Embryonic facial prominence (tissue), 1 donor: ENCODE data around the gene IQCH.
"Not testable (repeated sequence)": the region's sequence is repeated elsewhere in the genome, so short reads cannot be mapped to it uniquely, and the experiment has no call there.

Experiments used
- DNase-seq: peaks from one replicate; pipeline ENCODE4 v3.0.0-alpha.2; 2016; ENCODE audit errors: extremely low spot score

IQCH gene

DNA sequence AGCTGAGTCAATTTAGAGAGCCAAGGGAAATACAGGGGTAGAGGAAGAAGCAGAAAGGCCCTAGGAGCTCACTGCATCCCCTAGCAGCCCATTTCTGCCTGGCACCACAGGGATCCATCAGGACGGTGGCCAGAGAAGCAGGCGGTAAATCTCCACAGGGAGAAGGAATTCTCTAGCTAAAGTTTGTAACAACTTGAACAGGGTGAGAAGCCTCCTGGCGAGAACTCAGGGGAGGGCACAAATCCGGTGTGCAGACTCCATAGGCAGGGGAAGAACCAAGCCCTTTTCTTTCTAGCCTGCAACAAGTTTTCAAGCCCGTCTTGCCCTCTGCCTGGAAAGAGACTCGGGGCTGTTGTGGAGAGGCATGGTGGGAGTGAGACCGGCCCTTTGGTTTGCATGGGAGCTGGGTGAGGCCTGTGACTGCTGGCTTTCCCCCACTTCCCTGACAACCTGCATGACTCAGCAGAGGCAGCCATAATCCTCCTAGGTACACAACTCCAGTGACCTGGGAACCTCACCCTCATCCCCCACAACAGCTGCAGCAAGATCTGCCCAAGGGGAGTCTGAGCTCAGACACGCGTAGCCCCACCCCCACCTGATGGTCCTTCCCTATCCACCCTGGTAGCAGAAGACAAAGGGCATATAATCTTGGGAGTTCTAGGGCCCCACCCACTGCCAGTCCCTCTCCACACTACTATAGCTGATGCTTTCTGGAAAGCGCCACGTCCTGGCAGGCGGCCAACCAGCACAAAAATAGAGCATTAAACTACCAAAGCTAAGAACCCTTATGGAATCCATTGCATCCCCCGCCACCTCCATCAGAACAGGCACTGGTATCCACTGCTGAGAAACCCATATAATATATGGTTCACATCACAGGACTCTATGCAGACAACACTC is 182.0 kb downstream of the IQCH start:
- DNase-seq, result not testable (repeated sequence)

DNA sequence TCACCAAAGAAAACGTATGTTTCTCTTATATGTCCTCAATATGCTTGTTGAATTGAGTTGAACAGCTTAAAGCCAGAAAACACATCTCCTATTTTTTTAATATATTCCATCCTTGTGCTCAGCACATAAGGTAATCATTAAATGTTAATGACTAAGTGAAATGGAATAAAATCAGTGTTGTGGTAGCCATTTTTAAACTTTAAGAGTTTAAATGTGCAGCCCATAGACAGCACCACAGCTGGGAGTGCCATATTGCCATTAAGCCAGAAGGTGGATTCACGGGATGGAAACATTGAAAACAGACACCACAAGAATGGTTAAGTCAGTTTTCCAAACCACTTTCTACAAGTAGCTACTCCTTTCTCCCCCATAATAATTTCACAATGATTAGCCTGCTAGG is 189.5 kb downstream of the IQCH start:
- DNase-seq, result no peak

GRCh38 chr15:67446449-67446848 is 191.9 kb downstream of the IQCH start:
- DNase-seq, result no peak

DNA sequence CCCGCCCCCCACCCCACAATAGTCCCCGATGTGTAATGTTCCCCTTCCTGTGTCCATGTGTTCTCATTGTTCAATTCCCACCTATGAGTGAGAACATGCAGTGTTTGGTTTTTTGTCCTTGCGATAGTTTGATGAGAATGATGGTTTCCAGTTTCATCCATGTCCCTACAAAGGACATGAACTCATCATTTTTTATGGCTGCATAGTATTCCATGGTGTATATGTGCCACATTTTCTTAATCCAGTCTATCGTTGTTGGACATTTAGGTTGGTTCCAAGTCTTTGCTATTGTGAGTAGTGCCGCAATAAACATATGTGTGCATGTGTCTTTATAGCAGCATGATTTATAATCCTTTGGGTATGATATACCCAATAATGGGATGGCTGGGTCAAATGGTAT is 193.8 kb downstream of the IQCH start:
- not testable (repeated sequence) for DNase-seq

GRCh38 chr15:67453703-67454102 is 199.1 kb downstream of the IQCH start:
- not testable (repeated sequence) for DNase-seq

DNA sequence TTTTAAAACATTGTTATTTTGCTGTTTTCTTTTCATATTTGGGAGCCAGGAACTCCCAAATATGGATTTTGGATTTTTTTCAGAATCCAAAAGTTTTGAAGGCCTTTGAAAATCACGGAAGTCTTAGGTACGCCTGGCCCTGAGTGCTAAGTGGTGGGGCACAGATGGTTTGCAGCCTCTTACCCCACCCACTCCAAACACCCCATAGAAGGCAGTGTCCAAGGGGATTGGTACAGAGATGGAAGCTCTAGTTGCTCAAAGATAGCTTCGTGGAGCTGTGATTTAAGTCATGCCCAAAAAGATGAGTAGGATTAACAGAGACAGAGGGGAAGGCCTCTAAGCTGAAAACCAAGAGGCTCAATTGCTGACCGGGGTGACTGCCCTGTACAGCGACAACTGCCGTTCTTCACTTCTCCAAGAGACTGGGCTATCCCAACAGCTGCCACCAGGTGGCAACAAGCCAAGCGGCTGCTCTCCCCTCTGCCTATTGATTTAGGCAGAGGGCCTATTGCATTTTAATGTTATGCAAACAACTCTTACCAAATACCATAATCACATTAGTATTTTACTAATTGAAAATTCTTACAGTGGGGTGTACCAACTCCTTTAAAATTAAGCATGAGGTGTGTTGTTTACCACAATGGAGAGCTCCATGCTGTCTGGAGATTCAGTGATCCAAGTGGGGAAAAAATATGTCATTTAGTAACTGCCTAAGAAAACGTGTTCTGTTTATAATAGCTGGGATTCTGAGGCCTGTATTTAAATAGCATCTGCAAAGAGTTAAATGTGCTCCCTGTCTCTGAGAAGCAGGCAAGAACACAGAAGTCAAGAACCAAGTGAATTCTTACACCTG is 202.3 kb downstream of the IQCH start:
- DNase-seq, result no peak

DNA sequence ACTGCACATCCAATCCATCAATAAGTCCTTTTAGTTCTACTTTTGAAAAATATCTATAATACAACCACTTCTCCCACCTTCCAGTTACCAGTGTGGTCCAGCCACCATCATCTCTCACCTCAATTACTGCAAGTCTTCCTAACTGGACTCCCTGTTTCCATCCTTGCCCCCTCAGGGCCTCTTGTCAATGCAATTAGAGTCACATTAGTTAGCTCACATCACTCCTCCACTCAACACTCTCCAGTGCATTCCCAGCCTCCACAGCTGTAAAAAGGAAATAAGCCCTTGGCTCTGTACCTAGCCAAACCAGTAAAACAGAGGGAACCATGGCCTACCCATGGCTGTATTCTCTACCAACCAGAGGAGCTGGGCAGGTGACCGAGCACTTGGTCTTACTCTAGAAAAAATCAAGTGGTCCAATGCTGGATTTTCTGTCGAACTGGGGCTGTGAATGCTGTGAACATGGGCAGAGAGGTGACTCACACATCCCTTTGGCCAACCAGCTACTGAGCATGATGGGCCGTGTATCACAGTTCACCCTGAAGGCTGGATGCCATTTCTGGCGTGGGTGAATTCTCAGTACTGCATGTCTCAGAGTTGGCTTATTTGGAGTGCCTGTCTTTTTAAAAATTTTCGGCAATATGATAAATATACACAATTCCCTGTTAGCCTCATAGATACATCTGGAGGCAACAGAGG is 203.9 kb downstream of the IQCH start:
- no peak for DNase-seq

DNA sequence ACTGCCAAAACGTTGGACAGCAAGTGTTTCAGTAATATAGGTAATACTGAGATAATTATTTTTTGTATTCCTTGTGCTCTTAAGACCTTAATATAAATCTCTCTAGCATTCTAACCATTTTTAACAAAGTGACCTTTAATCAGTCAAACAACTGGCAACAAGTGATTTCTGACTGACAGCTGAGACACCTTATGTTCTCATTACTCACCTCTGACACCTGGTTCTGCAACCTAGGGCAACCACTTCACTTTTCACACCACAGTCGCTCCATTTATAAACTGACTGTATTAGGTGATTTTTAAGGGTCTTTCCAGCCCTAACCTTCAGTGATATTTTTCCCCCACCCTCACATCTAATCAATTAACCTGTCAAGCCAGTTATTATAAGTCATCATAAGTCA is 205.9 kb downstream of the IQCH start:
- DNase-seq, result no peak

- DNase-seq, result no peak
Observed at GRCh38 chr15:67461735-67462134, 207.1 kb downstream of the IQCH start.

DNA sequence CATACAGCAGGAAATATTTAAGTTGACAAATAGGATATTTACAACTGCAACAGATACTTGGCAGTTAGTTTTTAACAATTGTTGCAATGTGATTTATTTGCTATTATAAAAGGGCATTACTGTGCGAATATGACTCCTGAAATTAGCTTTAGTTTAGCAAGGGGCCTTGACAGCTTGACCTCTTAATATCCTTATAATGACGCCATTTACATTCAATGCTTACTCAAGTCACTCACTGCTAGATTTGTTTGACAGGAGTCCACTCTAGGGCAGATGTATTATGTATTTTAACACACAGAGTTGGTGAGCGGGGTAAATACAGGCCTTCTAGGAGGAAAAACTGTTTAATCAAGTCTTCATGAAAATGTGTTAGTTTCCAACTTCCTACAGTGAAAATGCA is 208.3 kb downstream of the IQCH start:
- DNase-seq, result no peak

DNA sequence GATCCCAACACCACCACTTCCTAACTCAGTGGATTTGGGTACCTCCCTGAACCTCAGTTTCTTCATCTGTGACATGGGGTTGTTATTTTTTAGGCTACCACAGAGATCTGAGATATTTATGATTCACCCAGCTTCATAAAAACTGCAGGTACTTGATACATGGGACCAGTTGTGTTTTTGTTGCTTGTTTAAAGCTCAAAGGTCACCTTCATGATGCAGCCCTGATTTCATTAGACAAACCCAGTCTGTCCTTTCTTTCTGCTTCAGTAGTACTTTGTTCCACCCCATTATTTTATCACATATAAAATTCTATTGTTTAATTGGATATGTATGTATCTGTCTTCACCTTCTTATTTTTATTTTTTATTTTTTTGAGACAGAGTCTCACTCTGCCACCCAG is 208.9 kb downstream of the IQCH start:
- no peak for DNase-seq

GRCh38 chr15:67465196-67465952 is 210.8 kb downstream of the IQCH start:
- DNase-seq, result no peak

- no peak for DNase-seq
Observed at GRCh38 chr15:67468416-67468815, 213.8 kb downstream of the IQCH start.

DNA sequence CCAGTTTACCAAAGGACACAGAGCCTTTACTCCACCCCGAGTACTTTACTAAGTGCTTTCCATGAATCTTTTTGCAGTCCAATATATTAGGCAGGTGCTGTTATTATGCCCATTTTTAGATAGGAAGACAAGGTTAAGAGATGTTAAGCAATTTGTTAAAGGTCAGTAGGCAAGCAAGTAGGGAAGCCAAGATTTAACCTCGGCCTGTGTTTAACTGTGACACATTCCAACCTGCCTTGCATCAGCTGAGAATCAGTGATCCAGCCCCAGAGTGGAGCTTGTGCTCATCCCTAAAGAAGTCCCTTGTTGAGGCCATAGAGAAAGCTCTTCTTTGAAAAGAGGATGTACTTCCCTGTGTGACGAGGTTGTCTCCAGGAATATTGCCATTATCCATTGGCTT is 215.1 kb downstream of the IQCH start:
- DNase-seq, result no peak

DNA sequence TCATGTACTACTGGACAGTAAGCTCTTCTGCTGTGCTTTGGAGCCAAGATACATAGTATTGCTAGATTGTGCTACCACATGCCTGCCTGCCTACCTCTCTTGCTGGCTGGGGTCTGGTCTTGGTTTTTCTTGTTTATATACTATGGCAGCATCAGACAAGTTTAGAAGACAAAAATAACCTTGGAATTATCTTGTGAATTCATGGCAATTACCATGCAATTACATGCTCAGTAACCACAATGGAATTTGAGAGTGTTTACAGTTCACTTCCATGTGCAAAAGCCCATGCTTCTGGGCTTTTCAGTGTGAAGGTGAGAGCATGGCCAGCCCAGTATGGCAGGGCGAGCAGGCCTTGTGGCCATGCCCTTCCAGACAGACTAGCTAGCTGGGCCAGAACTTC is 218.4 kb downstream of the IQCH start:
- DNase-seq, result no peak

DNA sequence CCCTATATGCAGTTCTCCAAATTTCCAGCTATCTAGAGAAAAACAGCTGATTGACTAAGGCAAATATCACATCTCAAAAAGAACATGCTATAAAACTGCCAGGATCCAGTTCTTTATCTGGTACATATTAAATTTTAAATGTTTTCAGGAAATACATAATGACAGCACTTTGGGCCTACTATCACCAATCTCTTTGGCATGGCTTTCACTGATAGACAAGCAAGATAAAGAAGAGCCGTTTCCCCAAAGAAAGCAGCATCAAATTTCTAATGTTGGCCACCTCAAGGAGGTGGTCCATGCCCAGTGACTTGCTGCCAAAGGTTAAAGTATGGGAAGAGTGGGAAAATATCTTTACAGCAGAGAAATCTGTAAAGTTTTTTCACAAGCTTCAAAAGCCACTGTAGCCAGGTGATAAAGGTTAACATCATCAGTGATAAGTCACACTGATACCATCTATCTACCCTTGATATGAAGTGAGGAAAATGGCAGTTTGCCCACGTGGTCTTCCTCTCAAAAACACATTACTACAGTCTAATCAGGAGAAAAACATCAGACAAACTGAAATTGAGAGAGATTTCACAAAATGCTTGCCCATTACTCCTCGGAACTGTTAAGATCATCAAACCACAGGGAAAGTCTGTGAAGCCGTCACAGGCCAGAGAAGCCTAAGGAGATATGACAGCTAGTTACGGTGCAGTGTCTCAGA is 220.0 kb downstream of the IQCH start:
- no peak for DNase-seq

DNA sequence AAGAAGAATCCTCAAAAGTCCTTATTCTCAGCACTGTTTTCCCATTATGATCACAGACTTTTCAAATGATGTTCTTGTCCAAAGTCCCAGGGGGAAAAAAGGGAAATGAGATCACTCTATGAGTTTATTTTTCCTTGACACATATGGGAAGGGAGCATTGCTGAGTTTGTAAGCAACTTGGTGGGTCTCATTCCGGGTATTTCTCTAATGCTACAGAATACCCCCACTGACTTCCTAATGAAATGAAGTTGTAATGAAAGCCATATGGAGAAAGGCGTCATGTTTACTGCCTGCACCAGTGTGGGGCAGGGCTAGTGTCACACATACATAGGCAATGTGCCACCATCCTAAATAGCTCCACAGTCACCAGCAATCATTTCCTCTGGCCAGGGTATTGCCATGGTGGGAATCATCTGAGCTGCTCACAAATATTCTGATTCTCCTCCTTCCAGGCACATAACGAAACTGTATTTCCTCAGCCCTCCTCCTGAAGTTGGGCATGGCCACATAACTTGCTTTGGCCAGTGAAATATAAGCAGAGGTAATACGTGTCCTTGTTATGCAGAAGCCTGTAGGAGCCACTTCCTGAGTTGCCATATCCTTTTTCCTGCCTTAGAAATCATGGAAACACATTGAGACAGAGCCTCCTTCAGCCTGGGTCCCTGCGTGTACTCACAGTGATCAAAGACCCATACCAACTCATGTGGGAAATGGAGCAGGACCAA is 225.4 kb downstream of the IQCH start:
- peak; percentile 29 for DNase-seq

- no peak for DNase-seq
Observed at GRCh38 chr15:67480741-67481140, 226.2 kb downstream of the IQCH start.

DNA sequence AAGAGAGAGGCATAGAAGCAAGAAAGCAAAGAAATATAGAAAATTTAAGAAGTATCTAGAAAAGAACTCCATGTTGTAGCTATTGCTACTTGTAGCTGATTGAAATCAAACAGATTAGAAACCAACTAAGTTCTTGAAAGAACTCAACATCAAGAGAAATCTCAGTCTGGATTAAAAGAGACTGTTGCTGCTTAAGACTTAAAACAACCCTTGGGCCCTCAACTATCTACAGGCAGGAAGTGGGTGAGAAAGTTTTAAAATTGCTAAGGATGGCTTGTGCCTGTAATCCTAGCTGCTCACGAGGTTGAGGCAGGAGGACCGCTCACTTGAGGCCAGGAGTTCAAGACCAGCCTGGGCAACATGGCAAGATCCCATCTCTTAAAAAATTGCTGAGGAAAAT is 227.1 kb downstream of the IQCH start:
- DNase-seq, result no peak

- DNase-seq, result no peak
Observed at GRCh38 chr15:67495585-67495984, 241.0 kb downstream of the IQCH start.
